ENCODE data around the gene IGSF21. TPM values are rescaled to one million over a fixed set of nuclear protein-coding genes. Genes with fewer than 3 reads are reported as not detected.

IGSF21 gene
- total RNA-seq, 2 experiments from 2014 or later: not detected

GRCh38 chr1:18201997-18202719, 94.6 kb downstream of the IGSF21 start:
- Mint-ChIP-seq H3K27me3 (ENCODE audit: low read depth) (peaks cover 24% of the 10 kb centered on the region), H3K27ac (no peak overlapping the region), H3K9me3 (no peaks in the 10 kb centered on the region), H3K36me3 (ENCODE audit: low read depth) (no peaks in the 10 kb centered on the region), H3K4me3 (no peak overlapping the region), H3K4me1 (ENCODE audit: low read depth) (no peaks in the 10 kb centered on the region)
- no peak for DNase-seq
- intact Hi-C loops (cut with micrococcal nuclease): no loop called here
- CTCF ChIA-PET: no interaction called here

GRCh38 chr1:18203645-18204044, 96.0 kb downstream of the IGSF21 start:
- H3K4me3 Mint-ChIP-seq: no peak overlapping the region
- H3K4me1 Mint-ChIP-seq (ENCODE audit: low read depth): no peaks in the 10 kb centered on the region
- H3K27ac Mint-ChIP-seq: no peak overlapping the region
- CTCF ChIA-PET: no interaction called here
- no peak for DNase-seq
- no peaks in the 10 kb centered on the region for H3K36me3 Mint-ChIP-seq (ENCODE audit: low read depth)
- no peaks in the 10 kb centered on the region for H3K9me3 Mint-ChIP-seq
- peaks cover 24% of the 10 kb centered on the region for H3K27me3 Mint-ChIP-seq (ENCODE audit: low read depth)
- intact Hi-C loops (cut with micrococcal nuclease): no loop called here

- peaks cover 22% of the 10 kb centered on the region for H3K27me3 Mint-ChIP-seq (ENCODE audit: low read depth)
- H3K9me3 Mint-ChIP-seq: no peaks in the 10 kb centered on the region
- no peaks in the 10 kb centered on the region for H3K36me3 Mint-ChIP-seq (ENCODE audit: low read depth)
- CTCF ChIA-PET: no interaction called here
- H3K4me1 Mint-ChIP-seq (ENCODE audit: low read depth): no peaks in the 10 kb centered on the region
- intact Hi-C loops (cut with micrococcal nuclease): no loop called here
- DNase-seq: no peak
- no peak overlapping the region for H3K4me3 Mint-ChIP-seq
- H3K27ac Mint-ChIP-seq: no peak overlapping the region
These were observed 97.0 kb downstream of the IGSF21 start for GRCh38 chr1:18204575-18204974.

- no peak for DNase-seq
- no peaks in the 10 kb centered on the region for H3K4me1 Mint-ChIP-seq (ENCODE audit: low read depth)
- H3K27ac Mint-ChIP-seq: no peak overlapping the region
- H3K36me3 Mint-ChIP-seq (ENCODE audit: low read depth): no peaks in the 10 kb centered on the region
- no peaks in the 10 kb centered on the region for H3K9me3 Mint-ChIP-seq
- CTCF ChIA-PET: no interaction called here
- H3K4me3 Mint-ChIP-seq: no peak overlapping the region
- peaks cover 19% of the 10 kb centered on the region for H3K27me3 Mint-ChIP-seq (ENCODE audit: low read depth)
- intact Hi-C loops (cut with micrococcal nuclease): no loop called here
These were observed 97.7 kb downstream of the IGSF21 start for GRCh38 chr1:18205319-18205718.

GRCh38 chr1:18211764-18212163, 104.2 kb downstream of the IGSF21 start:
- no peak for DNase-seq
- Mint-ChIP-seq H3K36me3 (ENCODE audit: low read depth) (no peaks in the 10 kb centered on the region), H3K9me3 (no peaks in the 10 kb centered on the region), H3K27ac (no peak overlapping the region), H3K27me3 (ENCODE audit: low read depth) (peaks cover 8% of the 10 kb centered on the region), H3K4me3 (no peak overlapping the region), H3K4me1 (ENCODE audit: low read depth) (no peaks in the 10 kb centered on the region)
- intact Hi-C loops (cut with micrococcal nuclease): no loop called here
- CTCF ChIA-PET: no interaction called here

- Mint-ChIP-seq H3K27ac (no peak overlapping the region), H3K4me1 (ENCODE audit: low read depth) (no peaks in the 10 kb centered on the region), H3K9me3 (peaks cover 14% of the 10 kb centered on the region), H3K4me3 (no peak overlapping the region), H3K36me3 (ENCODE audit: low read depth) (no peaks in the 10 kb centered on the region), H3K27me3 (ENCODE audit: low read depth) (peaks cover 5% of the 10 kb centered on the region)
- CTCF ChIA-PET: no interaction called here
- DNase-seq: peak; percentile 23
- intact Hi-C loops (cut with micrococcal nuclease): no loop called here
These were observed 109.9 kb downstream of the IGSF21 start for GRCh38 chr1:18217398-18218043.

GRCh38 chr1:18229625-18230024, 122.0 kb downstream of the IGSF21 start:
- peaks cover 8% of the 10 kb centered on the region for H3K9me3 Mint-ChIP-seq
- H3K27ac Mint-ChIP-seq: no peak overlapping the region
- intact Hi-C loops (cut with micrococcal nuclease): no loop called here
- H3K36me3 Mint-ChIP-seq (ENCODE audit: low read depth): no peaks in the 10 kb centered on the region
- H3K27me3 Mint-ChIP-seq (ENCODE audit: low read depth): peaks cover 17% of the 10 kb centered on the region
- no peak overlapping the region for H3K4me3 Mint-ChIP-seq
- no peaks in the 10 kb centered on the region for H3K4me1 Mint-ChIP-seq (ENCODE audit: low read depth)
- DNase-seq: no peak
- CTCF ChIA-PET: interaction anchor here (0.6 kb wide), 1 partner anchor 241 kb away, joined by 4 read pairs; no protein-coding TSS in a partner anchor

GRCh38 chr1:18230321-18230720, 122.7 kb downstream of the IGSF21 start:
- no peaks in the 10 kb centered on the region for H3K36me3 Mint-ChIP-seq (ENCODE audit: low read depth)
- intact Hi-C loops (cut with micrococcal nuclease): no loop called here
- H3K9me3 Mint-ChIP-seq: peaks cover 10% of the 10 kb centered on the region
- no peaks in the 10 kb centered on the region for H3K4me1 Mint-ChIP-seq (ENCODE audit: low read depth)
- peaks cover 13% of the 10 kb centered on the region for H3K27me3 Mint-ChIP-seq (ENCODE audit: low read depth)
- CTCF ChIA-PET: no interaction called here
- no peak for DNase-seq
- H3K4me3 Mint-ChIP-seq: no peak overlapping the region
- H3K27ac Mint-ChIP-seq: no peak overlapping the region

GRCh38 chr1:18230840-18231239, 123.2 kb downstream of the IGSF21 start:
- CTCF ChIA-PET: no interaction called here
- Mint-ChIP-seq H3K4me3 (no peak overlapping the region), H3K9me3 (peaks cover 10% of the 10 kb centered on the region), H3K27me3 (ENCODE audit: low read depth) (peaks cover 13% of the 10 kb centered on the region), H3K4me1 (ENCODE audit: low read depth) (no peaks in the 10 kb centered on the region), H3K36me3 (ENCODE audit: low read depth) (no peaks in the 10 kb centered on the region), H3K27ac (no peak overlapping the region)
- intact Hi-C loops (cut with micrococcal nuclease): no loop called here
- DNase-seq: no peak

GRCh38 chr1:18232052-18232451, 124.5 kb downstream of the IGSF21 start:
- Mint-ChIP-seq H3K9me3 (peaks cover 15% of the 10 kb centered on the region), H3K27me3 (ENCODE audit: low read depth) (peaks cover 19% of the 10 kb centered on the region), H3K4me3 (no peak overlapping the region), H3K36me3 (ENCODE audit: low read depth) (no peaks in the 10 kb centered on the region), H3K4me1 (ENCODE audit: low read depth) (no peaks in the 10 kb centered on the region), H3K27ac (no peak overlapping the region)
- CTCF ChIA-PET: interaction anchor here (0.7 to 1.3 kb wide), 5 partner anchors 19 to 1672 kb away, joined by 3 to 4 read pairs (median 3); no protein-coding TSS in a partner anchor
- intact Hi-C loops (cut with micrococcal nuclease): no loop called here
- no peak for DNase-seq

- H3K36me3 Mint-ChIP-seq (ENCODE audit: low read depth): no peaks in the 10 kb centered on the region
- peaks cover 15% of the 10 kb centered on the region for H3K9me3 Mint-ChIP-seq
- CTCF ChIA-PET: no interaction called here
- intact Hi-C loops (cut with micrococcal nuclease): no loop called here
- peaks cover 21% of the 10 kb centered on the region for H3K27me3 Mint-ChIP-seq (ENCODE audit: low read depth)
- DNase-seq: no peak
- no peaks in the 10 kb centered on the region for H3K4me1 Mint-ChIP-seq (ENCODE audit: low read depth)
- no peak overlapping the region for H3K4me3 Mint-ChIP-seq
- no peak overlapping the region for H3K27ac Mint-ChIP-seq
These were observed 125.7 kb downstream of the IGSF21 start for GRCh38 chr1:18233176-18233864.

GRCh38 chr1:18234790-18235242, 127.2 kb downstream of the IGSF21 start:
- CTCF ChIA-PET: interaction anchor here (1.0 to 1.4 kb wide), 5 partner anchors 11 to 122 kb away, joined by 3 to 5 read pairs (median 4); no protein-coding TSS in a partner anchor
- H3K27me3 Mint-ChIP-seq (ENCODE audit: low read depth): peaks cover 20% of the 10 kb centered on the region
- peaks cover 15% of the 10 kb centered on the region for H3K9me3 Mint-ChIP-seq
- H3K36me3 Mint-ChIP-seq (ENCODE audit: low read depth): no peaks in the 10 kb centered on the region
- H3K27ac Mint-ChIP-seq: no peak overlapping the region
- H3K4me1 Mint-ChIP-seq (ENCODE audit: low read depth): no peaks in the 10 kb centered on the region
- H3K4me3 Mint-ChIP-seq: no peak overlapping the region
- intact Hi-C loops (cut with micrococcal nuclease): no loop called here
- peak; percentile 38 for DNase-seq

Data from activated naive CD4-positive, alpha-beta T cell treated with anti-CD3 and anti-CD28 coated beads for 36 hours (primary cell).